HG03196 (cell line): ENCODE measurements around the gene VWA3B.
"Not testable (repeated sequence)": the region's sequence is repeated elsewhere in the genome, so short reads cannot be mapped to it uniquely, and the experiment has no call there.

Experiments used
- ATAC-seq: cut with Tn5 transposase; IDR thresholded peaks from one replicate; pipeline ENCODE4 v1.9.1; 2021; ENCODE audit not compliant: unreplicated experiment

The VWA3B gene

GRCh38 chr2:98317214-98317613 is 230.2 kb downstream of the VWA3B start:
- no peak for ATAC-seq

- not testable (repeated sequence) for ATAC-seq
These were observed 233.2 kb downstream of the VWA3B start for GRCh38 chr2:98320171-98320570.

- no peak for ATAC-seq
These were observed 237.2 kb downstream of the VWA3B start for GRCh38 chr2:98324181-98324580.

- no peak for ATAC-seq
These were observed 240.8 kb downstream of the VWA3B start for GRCh38 chr2:98327776-98328175.

GRCh38 chr2:98329549-98329948 is 242.6 kb downstream of the VWA3B start:
- no peak for ATAC-seq

DNA sequence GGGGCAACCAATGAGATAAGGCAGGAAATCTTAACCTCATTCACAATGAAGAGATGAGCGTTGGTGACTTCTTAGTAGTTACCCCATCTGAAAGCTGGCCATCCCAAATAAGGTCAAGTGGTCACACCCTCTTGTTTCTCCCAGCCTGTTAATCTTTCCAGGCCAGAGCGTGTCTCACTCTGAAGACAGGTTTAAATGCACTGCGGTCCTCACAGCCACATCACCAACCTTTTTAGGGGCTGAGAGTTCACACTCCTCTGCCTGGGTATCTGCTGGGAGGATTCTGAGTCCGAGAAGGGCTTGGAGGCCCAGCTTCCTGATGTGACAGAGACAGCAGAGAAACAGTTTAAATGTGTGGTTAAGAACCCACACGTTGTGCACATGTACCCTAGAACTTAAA is 246.0 kb downstream of the VWA3B start:
- no peak for ATAC-seq

GRCh38 chr2:98333922-98334321 is 247.0 kb downstream of the VWA3B start:
- ATAC-seq = no peak

DNA sequence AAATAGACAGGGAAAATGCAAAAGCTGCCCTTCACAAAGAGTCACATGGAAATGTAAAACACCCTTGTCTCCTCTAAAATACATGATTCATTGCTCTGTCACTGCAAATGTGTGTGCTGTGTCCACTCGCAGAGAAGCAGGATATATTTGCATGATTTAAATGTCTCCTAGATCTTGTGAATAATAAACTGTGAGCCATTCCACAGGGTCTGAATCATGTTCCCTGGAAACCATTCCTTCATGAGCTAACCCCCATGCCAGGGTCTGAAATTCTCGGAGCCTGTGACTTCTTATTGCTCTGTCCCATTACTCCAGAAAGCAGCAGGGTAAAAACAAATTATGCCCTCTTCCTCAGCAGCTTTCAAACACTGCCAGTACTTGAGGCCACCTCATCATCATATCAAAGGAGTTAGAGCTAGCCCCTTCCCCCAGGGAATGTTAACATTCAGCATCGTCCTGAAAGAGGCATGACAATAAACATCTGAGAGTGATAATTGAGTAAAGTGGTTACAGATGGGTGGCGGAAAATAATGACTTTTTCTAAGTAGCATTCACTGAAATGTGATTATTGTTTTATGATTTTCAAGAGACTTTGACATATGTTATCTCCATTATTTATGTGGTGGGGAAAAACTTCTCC is 247.6 kb downstream of the VWA3B start:
- no peak for ATAC-seq

GRCh38 chr2:98335271-98335670 is 248.3 kb downstream of the VWA3B start:
- no peak for ATAC-seq

- no peak for ATAC-seq
These were observed 254.3 kb downstream of the VWA3B start for GRCh38 chr2:98341241-98341640.

DNA sequence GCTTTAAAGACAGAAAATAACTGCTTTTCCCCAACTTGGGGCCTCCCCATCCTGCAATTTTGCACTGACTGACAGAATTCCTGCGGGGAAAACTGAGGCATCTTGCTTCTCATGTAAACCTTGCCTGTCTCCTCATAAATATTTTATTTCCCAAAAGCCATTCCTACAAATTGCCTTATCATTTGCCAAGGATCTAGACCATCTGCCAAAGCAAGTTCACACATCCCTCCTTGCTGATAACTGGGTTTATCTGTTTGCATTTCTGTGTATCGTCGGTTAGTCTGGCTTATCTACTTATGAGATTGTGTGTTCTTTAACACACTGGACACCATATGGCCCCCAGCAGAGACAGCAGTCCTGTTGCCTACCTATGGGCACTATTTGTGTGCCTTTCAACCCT is 256.3 kb downstream of the VWA3B start:
- no peak for ATAC-seq

DNA sequence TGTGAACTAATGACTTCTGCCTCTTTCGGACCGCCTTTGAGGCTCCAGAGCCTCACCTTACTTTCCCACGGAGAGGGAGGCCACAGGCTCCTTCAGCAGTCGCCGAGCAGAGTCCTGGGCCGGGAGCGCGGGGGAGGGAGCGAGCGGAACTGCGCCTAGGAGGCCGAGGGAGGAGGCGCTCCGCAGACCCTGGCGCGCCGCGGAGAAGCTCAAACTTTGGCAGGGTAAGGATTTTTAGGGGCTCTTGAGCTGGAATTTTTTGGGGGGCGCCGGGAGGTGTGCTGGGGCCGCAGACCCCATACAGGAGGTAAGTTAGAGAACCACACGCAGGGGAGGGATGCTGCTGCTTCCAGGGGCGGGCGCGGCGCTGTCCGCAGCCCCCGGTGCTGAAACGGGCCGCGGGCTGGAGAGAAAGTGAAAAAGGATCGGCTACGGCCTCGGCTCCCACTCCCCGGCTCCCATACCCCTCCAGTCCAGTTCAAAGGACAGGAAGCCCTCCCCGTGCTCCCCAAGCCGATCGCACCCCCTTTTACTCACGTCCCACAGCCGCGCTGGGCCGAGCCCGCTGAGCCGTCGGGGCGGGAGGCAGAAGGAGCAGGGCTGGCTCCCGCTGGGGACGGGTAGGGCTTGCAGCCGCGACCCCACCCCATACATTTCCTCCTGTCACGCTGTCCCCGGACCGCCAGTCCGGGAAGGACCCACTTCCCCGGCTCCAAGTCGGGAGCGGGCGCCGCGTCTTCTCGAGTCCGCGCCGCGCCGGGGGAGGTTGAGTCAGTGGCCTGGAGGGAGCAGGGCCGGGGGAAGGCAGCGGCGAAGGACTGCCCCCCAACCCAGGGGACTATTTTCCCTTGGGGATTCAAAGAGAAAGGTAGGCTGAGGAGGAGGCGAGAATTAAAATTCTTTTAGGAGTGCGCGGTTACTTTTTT is 259.6 kb downstream of the VWA3B start, which contains the start of gene CNGA3:
CNGA3 (plus strand) TSS at position 146 of the 926 bp plus-strand sequence. CDS start 23,520 bp downstream, outside the sequence.
- no peak for ATAC-seq

- ATAC-seq = no peak
These were observed 260.5 kb downstream of the VWA3B start for GRCh38 chr2:98347298-98348065.

GRCh38 chr2:98348066-98348561 is 261.1 kb downstream of the VWA3B start:
- ATAC-seq = no peak

- ATAC-seq = no peak
These were observed 263.4 kb downstream of the VWA3B start for GRCh38 chr2:98350411-98350810.

GRCh38 chr2:98355881-98356280 is 268.9 kb downstream of the VWA3B start:
- no peak for ATAC-seq

DNA sequence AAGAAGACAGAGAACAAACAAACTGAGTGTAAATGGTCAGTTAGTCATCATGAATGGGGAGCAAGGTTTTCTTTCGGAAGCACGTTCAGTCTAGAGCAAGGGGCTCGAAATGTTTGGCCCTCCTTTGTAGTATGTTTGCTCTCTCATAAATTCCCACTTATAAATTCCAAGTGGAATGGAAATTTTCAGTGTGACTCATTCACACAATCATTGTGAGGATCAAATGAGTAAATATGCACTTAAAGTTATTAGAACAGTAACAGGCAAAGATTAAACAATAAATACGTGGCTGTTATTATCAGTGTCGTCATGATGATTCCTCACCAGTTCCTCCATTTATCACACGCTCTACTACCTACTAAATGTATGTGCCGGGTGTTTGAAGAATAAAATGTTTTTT is 269.8 kb downstream of the VWA3B start:
- ATAC-seq = no peak

GRCh38 chr2:98357849-98358248 is 270.9 kb downstream of the VWA3B start:
- ATAC-seq = no peak

DNA sequence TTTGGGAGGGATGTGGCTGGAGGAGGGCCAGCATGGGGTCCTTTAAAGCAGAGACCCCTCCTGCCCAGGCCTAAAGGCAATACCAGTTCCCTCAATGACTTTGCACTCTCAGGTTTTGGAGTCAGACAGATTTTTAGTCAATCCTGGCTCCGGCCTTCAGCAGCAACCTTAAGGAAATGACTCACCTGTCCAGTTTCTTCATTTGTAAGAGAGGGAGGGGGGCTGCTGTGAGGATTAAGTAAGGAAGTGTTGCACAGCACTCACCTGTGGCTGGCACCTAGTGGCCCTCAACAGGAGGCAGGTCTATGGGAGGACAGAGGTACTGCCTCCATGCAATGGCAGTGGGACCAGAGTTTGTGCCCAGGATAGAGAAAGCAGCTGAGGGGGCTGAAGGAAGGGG is 273.0 kb downstream of the VWA3B start:
- ATAC-seq = no peak
